Measurements from ENCODE around the gene PRR16. TPM values are rescaled to one million over a fixed set of nuclear protein-coding genes. Genes with fewer than 3 reads are reported as not detected.

PRR16 gene
- total and polyA plus RNA-seq, 4 experiments from 2014 or later: not detected

DNA sequence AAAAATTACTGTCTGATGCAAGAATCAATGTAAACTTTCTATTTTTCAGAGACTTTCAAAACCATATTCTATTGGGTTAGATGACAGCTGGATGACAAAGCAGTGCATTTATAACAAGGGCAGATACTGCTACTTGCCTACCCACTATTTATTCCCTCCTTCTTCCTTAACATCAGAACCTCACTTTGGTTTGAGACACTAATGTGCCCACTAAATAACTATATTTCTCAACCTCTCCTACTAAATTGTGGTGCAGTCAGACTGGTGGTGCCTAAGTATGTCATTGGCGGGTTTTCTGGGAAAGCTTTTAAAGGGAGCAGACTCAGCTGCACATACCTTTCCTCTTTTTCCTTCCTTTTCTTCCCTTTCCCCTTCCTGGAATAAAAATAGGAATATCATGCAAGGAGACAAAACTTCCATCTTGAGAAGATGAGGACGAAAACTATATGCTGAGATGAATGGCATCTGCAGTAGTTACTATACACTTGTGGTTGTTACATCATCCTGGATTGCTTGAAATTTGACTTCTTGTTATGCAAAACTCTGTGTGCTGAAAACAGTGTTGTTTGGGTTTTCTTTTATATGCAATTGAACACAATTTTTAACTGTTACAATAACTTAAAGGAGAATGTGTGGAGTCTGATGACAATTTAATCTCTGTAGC, 43.8 kb downstream of the PRR16 start:
- H3K27ac ChIP-seq (ENCODE audit: low read depth, low read length): no peak overlapping the region
- DNase-seq: no peak
- ChIA-PET POLR2A (ENCODE audit: partially characterized antibody) (no interaction called here), CTCF (ENCODE audit: partially characterized antibody) (no interaction called here)
- no peaks in the 10 kb centered on the region for H3K9me3 ChIP-seq (ENCODE audit: control insufficient read depth in 1 of 2, low read length in 2 of 2)
- no peak overlapping the region for H3K4me3 ChIP-seq (ENCODE audit: low read length in 2 of 2)
- Mint-ChIP-seq H3K4me1 (no peaks in the 10 kb centered on the region), H3K36me3 (no peaks in the 10 kb centered on the region), H3K9me3 (peaks cover 0 to 7% (median 0%) of the 10 kb centered on the region in 8 donors), H3K4me3 (no peak overlapping the region), H3K27me3 (no peaks in the 10 kb centered on the region), H3K27ac (no peak overlapping the region)
- no peaks in the 10 kb centered on the region for H3K27me3 ChIP-seq (ENCODE audit: insufficient read depth, low read length)
- intact Hi-C loops (cut with micrococcal nuclease): no loop called here
- no peaks in the 10 kb centered on the region for H3K4me1 ChIP-seq (ENCODE audit: insufficient read depth, low read length)
- no peaks in the 10 kb centered on the region for H3K36me3 ChIP-seq (ENCODE audit: insufficient read depth, low read length)

DNA sequence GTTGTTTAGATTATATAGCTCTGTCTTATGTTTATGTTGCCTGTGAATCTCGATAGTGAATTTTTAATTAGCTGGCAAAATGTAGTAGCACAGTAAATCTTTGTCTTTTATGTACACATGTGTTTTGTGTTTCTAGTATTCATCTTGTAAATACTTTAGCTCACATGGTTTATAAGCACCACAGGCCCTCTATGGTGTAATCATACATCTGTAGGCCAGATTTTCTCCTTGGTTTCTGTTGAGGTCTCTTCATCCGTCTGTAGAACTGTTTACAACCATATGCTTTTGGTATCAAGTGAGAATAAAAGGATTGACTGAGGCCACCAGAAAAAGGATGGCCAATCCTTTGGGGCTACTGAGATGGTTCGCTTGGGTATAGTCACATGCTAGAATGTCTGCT, 45.0 kb downstream of the PRR16 start:
- H3K9me3 ChIP-seq (ENCODE audit: control insufficient read depth in 1 of 2, low read length in 2 of 2): no peaks in the 10 kb centered on the region
- no peaks in the 10 kb centered on the region for H3K27me3 ChIP-seq (ENCODE audit: insufficient read depth, low read length)
- no peaks in the 10 kb centered on the region for H3K4me1 ChIP-seq (ENCODE audit: insufficient read depth, low read length)
- no peaks in the 10 kb centered on the region for H3K27me3 Mint-ChIP-seq
- no peak overlapping the region for H3K4me3 ChIP-seq (ENCODE audit: low read length in 2 of 2)
- H3K27ac ChIP-seq (ENCODE audit: low read depth, low read length): no peak overlapping the region
- no peak overlapping the region for H3K27ac Mint-ChIP-seq
- H3K4me3 Mint-ChIP-seq: no peak overlapping the region
- peaks cover 0 to 9% (median 2%) of the 10 kb centered on the region in 8 donors for H3K9me3 Mint-ChIP-seq
- no peaks in the 10 kb centered on the region for H3K36me3 Mint-ChIP-seq
- intact Hi-C loops (cut with micrococcal nuclease): no loop called here
- DNase-seq: no peak
- no peaks in the 10 kb centered on the region for H3K4me1 Mint-ChIP-seq
- ChIA-PET POLR2A (ENCODE audit: partially characterized antibody) (no interaction called here), CTCF (ENCODE audit: partially characterized antibody) (no interaction called here)
- H3K36me3 ChIP-seq (ENCODE audit: insufficient read depth, low read length): no peaks in the 10 kb centered on the region

DNA sequence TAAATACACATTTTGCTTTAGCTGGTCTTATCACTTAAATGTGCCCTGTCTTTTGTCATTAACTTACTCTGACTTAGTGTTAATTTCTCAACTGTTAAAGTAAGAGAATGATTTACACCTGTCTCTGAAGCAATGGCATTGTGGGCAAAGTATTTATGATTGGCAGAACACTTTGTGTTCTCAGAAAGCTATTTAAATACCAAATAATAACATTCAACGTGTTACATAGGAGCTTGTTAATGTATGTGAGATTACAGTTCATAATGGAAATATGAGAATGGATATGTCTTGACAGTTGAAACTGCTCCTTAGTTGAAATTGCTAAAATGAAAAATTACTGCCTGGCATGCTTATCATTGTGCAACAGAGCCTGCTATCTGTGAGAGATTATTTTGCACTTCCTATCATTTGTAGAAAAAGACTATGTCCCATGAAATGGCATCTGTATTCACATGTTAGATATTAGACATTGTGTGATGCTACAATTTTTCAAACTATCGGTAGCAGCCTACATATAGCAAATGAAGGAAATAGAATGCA, 46.1 kb downstream of the PRR16 start:
- no peak overlapping the region for H3K27ac ChIP-seq (ENCODE audit: low read depth, low read length)
- H3K4me1 ChIP-seq (ENCODE audit: insufficient read depth, low read length): no peaks in the 10 kb centered on the region
- H3K4me3 ChIP-seq (ENCODE audit: low read length in 2 of 2): no peak overlapping the region
- no peaks in the 10 kb centered on the region for H3K36me3 ChIP-seq (ENCODE audit: insufficient read depth, low read length)
- intact Hi-C loops (cut with micrococcal nuclease): no loop called here
- H3K27me3 Mint-ChIP-seq: no peaks in the 10 kb centered on the region
- no peaks in the 10 kb centered on the region for H3K4me1 Mint-ChIP-seq
- POLR2A ChIA-PET (ENCODE audit: partially characterized antibody): no interaction called here
- peaks cover 0 to 10% (median 3%) of the 10 kb centered on the region in 8 donors for H3K9me3 Mint-ChIP-seq
- H3K9me3 ChIP-seq (ENCODE audit: control insufficient read depth in 1 of 2, low read length in 2 of 2): no peaks in the 10 kb centered on the region
- no peak for DNase-seq
- CTCF ChIA-PET (ENCODE audit: partially characterized antibody): no interaction called here
- H3K4me3 Mint-ChIP-seq: no peak overlapping the region
- no peaks in the 10 kb centered on the region for H3K27me3 ChIP-seq (ENCODE audit: insufficient read depth, low read length)
- no peak overlapping the region for H3K27ac Mint-ChIP-seq
- no peaks in the 10 kb centered on the region for H3K36me3 Mint-ChIP-seq

DNA sequence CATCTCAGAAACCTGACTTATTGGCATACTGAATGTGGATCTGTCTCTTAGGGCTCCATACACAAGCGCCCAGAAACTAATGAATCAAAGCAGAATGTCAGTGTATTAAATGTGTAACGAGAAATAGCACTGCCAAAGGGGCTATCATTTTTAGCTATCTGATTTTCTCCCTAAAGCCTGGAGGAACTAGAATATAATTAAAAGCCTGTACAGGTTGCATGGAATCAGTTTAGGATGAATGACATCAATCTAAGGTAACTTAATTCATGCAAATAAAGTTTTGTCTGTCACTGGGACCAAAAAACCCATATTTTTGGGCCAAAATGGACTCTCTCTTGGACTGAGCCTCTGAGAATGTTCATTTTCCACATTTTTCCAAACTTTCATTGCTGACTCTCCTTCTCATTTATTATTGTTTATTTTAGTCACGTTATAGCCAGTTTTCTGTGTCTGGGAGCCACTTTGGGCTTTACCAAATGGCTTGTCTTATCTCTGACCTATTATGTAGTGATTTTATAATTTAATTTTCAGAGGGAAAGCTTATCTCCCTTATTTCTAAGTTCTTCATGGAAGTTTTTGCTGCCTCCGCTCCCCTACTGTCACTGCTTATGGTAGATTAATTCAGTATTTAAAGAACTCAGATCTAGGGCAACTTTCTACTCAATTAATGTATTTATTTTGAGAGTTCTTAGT, 47.0 kb downstream of the PRR16 start:
- POLR2A ChIA-PET (ENCODE audit: partially characterized antibody): no interaction called here
- Histone ChIP-seq H3K36me3 (ENCODE audit: insufficient read depth, low read length) (no peaks in the 10 kb centered on the region), H3K27ac (ENCODE audit: low read depth, low read length) (no peak overlapping the region), H3K9me3 (ENCODE audit: control insufficient read depth in 1 of 2, low read length in 2 of 2) (no peaks in the 10 kb centered on the region), H3K4me3 (ENCODE audit: low read length in 2 of 2) (no peak overlapping the region), H3K4me1 (ENCODE audit: insufficient read depth, low read length) (no peaks in the 10 kb centered on the region), H3K27me3 (ENCODE audit: insufficient read depth, low read length) (no peaks in the 10 kb centered on the region)
- no peak for DNase-seq
- H3K27me3 Mint-ChIP-seq: no peaks in the 10 kb centered on the region
- CTCF ChIA-PET (ENCODE audit: partially characterized antibody): no interaction called here
- peaks cover 0 to 10% (median 3%) of the 10 kb centered on the region in 8 donors for H3K9me3 Mint-ChIP-seq
- H3K36me3 Mint-ChIP-seq: no peaks in the 10 kb centered on the region
- no peaks in the 10 kb centered on the region for H3K4me1 Mint-ChIP-seq
- H3K27ac Mint-ChIP-seq: no peak overlapping the region
- H3K4me3 Mint-ChIP-seq: no peak overlapping the region
- intact Hi-C loops (cut with micrococcal nuclease): no loop called here

DNA sequence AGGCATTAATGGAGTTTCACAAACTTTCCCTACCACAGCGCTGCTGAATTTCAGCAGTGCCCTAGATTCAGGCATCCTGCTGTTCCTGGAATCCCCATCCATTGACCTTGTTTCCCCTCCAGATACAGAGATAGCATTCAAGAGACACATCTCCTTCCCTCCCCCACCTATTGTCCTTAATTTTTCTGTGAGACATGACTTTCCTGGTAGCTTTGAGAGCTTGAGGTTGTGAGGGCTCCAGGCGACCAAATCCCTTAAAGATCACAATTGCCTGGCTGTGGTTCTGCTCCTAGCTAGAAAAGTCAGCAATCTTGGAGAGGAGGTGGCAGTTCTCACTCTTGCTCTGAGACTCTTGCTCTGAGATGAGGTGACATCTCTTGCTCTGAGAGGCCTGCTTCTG, 48.0 kb downstream of the PRR16 start:
- Mint-ChIP-seq H3K4me1 (no peaks in the 10 kb centered on the region), H3K4me3 (no peak overlapping the region), H3K27ac (no peak overlapping the region), H3K9me3 (peaks cover 0 to 10% (median 3%) of the 10 kb centered on the region in 8 donors), H3K27me3 (no peaks in the 10 kb centered on the region), H3K36me3 (no peaks in the 10 kb centered on the region)
- no peaks in the 10 kb centered on the region for H3K27me3 ChIP-seq (ENCODE audit: insufficient read depth, low read length)
- CTCF ChIA-PET (ENCODE audit: partially characterized antibody): no interaction called here
- POLR2A ChIA-PET (ENCODE audit: partially characterized antibody): no interaction called here
- DNase-seq: no peak
- H3K9me3 ChIP-seq (ENCODE audit: control insufficient read depth in 1 of 2, low read length in 2 of 2): no peaks in the 10 kb centered on the region
- H3K4me1 ChIP-seq (ENCODE audit: insufficient read depth, low read length): no peaks in the 10 kb centered on the region
- H3K27ac ChIP-seq (ENCODE audit: low read depth, low read length): no peak overlapping the region
- intact Hi-C loops (cut with micrococcal nuclease): no loop called here
- H3K4me3 ChIP-seq (ENCODE audit: low read length in 2 of 2): no peak overlapping the region
- no peaks in the 10 kb centered on the region for H3K36me3 ChIP-seq (ENCODE audit: insufficient read depth, low read length)

DNA sequence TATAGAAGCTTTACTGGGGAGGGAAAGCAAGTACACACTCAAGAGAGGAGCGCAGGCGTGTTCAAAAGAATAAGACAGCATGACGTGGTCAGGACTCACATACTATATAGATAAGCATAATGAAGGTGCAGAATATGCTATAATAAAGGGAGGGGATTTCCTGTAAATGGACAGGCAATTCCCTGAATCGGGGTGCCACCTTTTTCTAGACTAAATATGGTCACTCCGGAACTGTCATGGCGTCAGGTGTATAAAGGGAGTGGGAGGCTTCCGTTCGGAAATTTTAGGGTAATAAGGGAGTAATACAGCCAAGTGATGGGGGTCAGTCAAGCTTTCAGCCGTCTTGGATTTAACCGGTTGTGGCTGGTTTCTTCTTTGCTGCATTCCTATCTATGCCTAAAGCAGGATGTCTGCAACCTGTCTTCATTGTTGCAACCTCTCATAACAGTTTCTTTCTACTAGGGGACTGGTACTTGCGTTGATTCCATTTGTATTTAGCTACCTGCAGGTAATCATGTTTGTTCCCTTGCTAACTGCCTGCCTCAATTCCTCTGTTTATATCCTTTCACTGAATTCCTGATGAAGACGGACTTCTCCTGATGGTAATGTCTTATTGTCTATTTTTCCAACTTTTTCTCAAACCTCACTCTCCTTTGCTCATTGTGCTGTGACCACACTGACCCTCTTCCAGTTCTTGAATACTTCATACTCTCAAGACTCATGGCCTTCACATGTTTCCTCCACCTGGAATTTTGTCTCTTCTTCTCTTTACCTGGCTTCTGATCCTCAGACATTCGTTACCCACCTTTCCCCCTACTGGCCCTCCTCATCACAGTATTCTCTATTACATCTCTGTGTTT, 48.9 kb downstream of the PRR16 start:
- intact Hi-C loops (cut with micrococcal nuclease): no loop called here
- no peaks in the 10 kb centered on the region for H3K27me3 Mint-ChIP-seq
- H3K4me1 ChIP-seq (ENCODE audit: insufficient read depth, low read length): no peaks in the 10 kb centered on the region
- H3K36me3 ChIP-seq (ENCODE audit: insufficient read depth, low read length): no peaks in the 10 kb centered on the region
- H3K9me3 ChIP-seq (ENCODE audit: control insufficient read depth in 1 of 2, low read length in 2 of 2): no peaks in the 10 kb centered on the region
- H3K27me3 ChIP-seq (ENCODE audit: insufficient read depth, low read length): no peaks in the 10 kb centered on the region
- peaks cover 0 to 10% (median 3%) of the 10 kb centered on the region in 8 donors for H3K9me3 Mint-ChIP-seq
- H3K27ac Mint-ChIP-seq: peak overlapping the region in 1 of 7 donors; percentile 9
- no peak for DNase-seq
- no peaks in the 10 kb centered on the region for H3K36me3 Mint-ChIP-seq
- H3K4me3 Mint-ChIP-seq: no peak overlapping the region
- ChIA-PET POLR2A (ENCODE audit: partially characterized antibody) (no interaction called here), CTCF (ENCODE audit: partially characterized antibody) (no interaction called here)
- no peaks in the 10 kb centered on the region for H3K4me1 Mint-ChIP-seq
- no peak overlapping the region for H3K27ac ChIP-seq (ENCODE audit: low read depth, low read length)
- no peak overlapping the region for H3K4me3 ChIP-seq (ENCODE audit: low read length in 2 of 2)

DNA sequence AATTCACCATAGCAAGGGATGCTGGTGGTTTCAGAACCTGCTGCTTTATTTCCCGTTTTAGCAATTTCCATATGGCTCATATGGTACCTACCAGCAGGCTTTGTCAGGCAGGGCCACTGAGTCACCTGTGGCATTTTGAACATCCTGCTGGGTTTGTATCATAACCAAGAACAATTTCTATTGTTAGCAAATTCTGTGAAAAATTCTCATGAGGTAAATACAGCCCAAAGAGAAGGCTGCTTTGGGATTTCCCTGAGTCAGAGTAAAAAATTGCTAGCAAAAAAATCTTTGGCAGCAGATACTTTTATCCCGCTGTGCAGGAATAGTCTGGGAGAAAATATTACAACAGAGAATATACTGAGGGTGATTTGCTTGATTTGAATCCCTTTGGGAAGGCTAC, 52.7 kb downstream of the PRR16 start:
- Histone ChIP-seq H3K4me1 (ENCODE audit: insufficient read depth, low read length) (no peaks in the 10 kb centered on the region), H3K36me3 (ENCODE audit: insufficient read depth, low read length) (no peaks in the 10 kb centered on the region), H3K9me3 (ENCODE audit: control insufficient read depth in 1 of 2, low read length in 2 of 2) (no peaks in the 10 kb centered on the region), H3K27me3 (ENCODE audit: insufficient read depth, low read length) (no peaks in the 10 kb centered on the region), H3K27ac (ENCODE audit: low read depth, low read length) (no peak overlapping the region), H3K4me3 (ENCODE audit: low read length in 2 of 2) (no peak overlapping the region)
- H3K4me3 Mint-ChIP-seq: no peak overlapping the region
- peaks cover 0 to 10% (median 3%) of the 10 kb centered on the region in 8 donors for H3K9me3 Mint-ChIP-seq
- no peaks in the 10 kb centered on the region for H3K27me3 Mint-ChIP-seq
- H3K36me3 Mint-ChIP-seq: no peaks in the 10 kb centered on the region
- POLR2A ChIA-PET (ENCODE audit: partially characterized antibody): no interaction called here
- no peak overlapping the region for H3K27ac Mint-ChIP-seq
- CTCF ChIA-PET (ENCODE audit: partially characterized antibody): no interaction called here
- intact Hi-C loops (cut with micrococcal nuclease): no loop called here
- no peak for DNase-seq
- H3K4me1 Mint-ChIP-seq: no peaks in the 10 kb centered on the region

Data from CD4-positive, alpha-beta memory T cell (primary cell).